HG03060 (cell line): ENCODE results near the gene ANKRD13B.
"Not testable (repeated sequence)": the region's sequence is repeated elsewhere in the genome, so short reads cannot be mapped to it uniquely, and the experiment has no call there.

Experiments
- ATAC-seq: cut with Tn5 transposase; IDR thresholded peaks from one replicate; pipeline ENCODE4 v1.9.1; 2021; ENCODE audit warnings: low read depth, moderate number of reproducible peaks; ENCODE audit not compliant: unreplicated experiment

The ANKRD13B gene

GRCh38 chr17:29592850-29593551 is at the start of gene ANKRD13B:
Gene ANKRD13B (plus strand): TSS chr17:29593132. CDS start chr17:29593622, 490 bp downstream.
- ATAC-seq = no peak

- no peak for ATAC-seq
Measured at GRCh38 chr17:29544066-29544465, 48.9 kb upstream of the ANKRD13B start.

GRCh38 chr17:29546085-29546484 is 46.8 kb upstream of the ANKRD13B start:
- ATAC-seq = no peak

GRCh38 chr17:29546830-29547229 is 46.1 kb upstream of the ANKRD13B start:
- no peak for ATAC-seq

- ATAC-seq = no peak
Measured at GRCh38 chr17:29549177-29549923, 43.6 kb upstream of the ANKRD13B start.

GRCh38 chr17:29555840-29556239 is 37.1 kb upstream of the ANKRD13B start:
- ATAC-seq = no peak

GRCh38 chr17:29557085-29557738 is 35.7 kb upstream of the ANKRD13B start:
- no peak for ATAC-seq

GRCh38 chr17:29557739-29558116 is 35.2 kb upstream of the ANKRD13B start:
- ATAC-seq = no peak

GRCh38 chr17:29558139-29558538 is 34.8 kb upstream of the ANKRD13B start:
- not testable (repeated sequence) for ATAC-seq

GRCh38 chr17:29559640-29560039 is 33.3 kb upstream of the ANKRD13B start:
- no peak for ATAC-seq

- ATAC-seq = no peak
Measured at GRCh38 chr17:29560316-29560715, 32.6 kb upstream of the ANKRD13B start.

GRCh38 chr17:29561554-29562517 is 31.1 kb upstream of the ANKRD13B start:
- ATAC-seq = no peak

GRCh38 chr17:29562615-29563014 is 30.3 kb upstream of the ANKRD13B start:
- ATAC-seq = no peak

- ATAC-seq = no peak
Measured at GRCh38 chr17:29563816-29564215, 29.1 kb upstream of the ANKRD13B start.

GRCh38 chr17:29565643-29566472 is 27.1 kb upstream of the ANKRD13B start:
- no peak for ATAC-seq

GRCh38 chr17:29566473-29567303 is 26.2 kb upstream of the ANKRD13B start, which contains the start of gene ABHD15:
Gene ABHD15 (minus strand): TSS chr17:29567037. CDS start chr17:29566966, 71 bp downstream.
- no peak for ATAC-seq

- no peak for ATAC-seq
Measured at GRCh38 chr17:29567304-29567553, 25.7 kb upstream of the ANKRD13B start.

GRCh38 chr17:29567554-29568330 is 25.2 kb upstream of the ANKRD13B start:
- no peak for ATAC-seq
